ENCODE results near the gene ADORA1. TPM values are rescaled to one million over a fixed set of nuclear protein-coding genes. Genes with fewer than 3 reads are reported as not detected.

Gene ADORA1
- polyA plus RNA-seq, 1 experiment: 2.4 TPM

DNA sequence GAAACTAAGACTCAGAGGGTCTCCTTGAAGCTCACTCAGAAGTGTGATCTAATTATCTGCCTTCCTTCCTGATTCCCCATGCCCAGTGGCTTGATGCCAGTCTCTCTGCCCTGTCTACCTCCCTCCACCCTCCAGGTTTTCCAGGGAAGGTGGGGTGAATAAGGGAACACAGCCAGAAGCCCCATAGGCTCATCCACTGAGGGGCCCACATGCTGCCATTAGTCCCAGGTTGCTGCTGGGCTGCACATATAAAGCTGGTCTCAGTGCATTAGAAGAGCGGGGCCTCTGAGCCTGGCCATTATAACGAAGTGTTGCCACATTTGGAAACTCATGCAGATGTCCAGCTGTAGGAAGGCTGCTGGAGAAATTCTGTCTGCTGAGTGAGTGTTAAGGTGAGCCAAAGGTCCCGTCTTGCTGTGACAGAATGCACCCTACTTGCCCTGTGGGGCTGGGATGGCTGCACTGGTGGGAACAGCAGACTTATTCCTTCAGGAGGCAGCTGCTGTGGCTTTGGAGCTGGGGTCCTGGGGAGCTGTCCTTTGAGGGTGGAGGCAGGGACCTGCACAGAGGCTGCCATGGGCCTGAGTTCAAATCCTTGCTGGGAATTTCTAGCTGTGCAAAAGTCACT lies 2.9 kb downstream of the ADORA1 start:
- ChIA-PET CTCF (interaction anchor here (0.8 to 7.1 kb wide), 6 partner anchors 9 to 139 kb away, joined by 3 to 67 read pairs (median 4); no protein-coding TSS in a partner anchor), POLR2A (no interaction called here)
- TF ChIP-seq, protein P1, sequence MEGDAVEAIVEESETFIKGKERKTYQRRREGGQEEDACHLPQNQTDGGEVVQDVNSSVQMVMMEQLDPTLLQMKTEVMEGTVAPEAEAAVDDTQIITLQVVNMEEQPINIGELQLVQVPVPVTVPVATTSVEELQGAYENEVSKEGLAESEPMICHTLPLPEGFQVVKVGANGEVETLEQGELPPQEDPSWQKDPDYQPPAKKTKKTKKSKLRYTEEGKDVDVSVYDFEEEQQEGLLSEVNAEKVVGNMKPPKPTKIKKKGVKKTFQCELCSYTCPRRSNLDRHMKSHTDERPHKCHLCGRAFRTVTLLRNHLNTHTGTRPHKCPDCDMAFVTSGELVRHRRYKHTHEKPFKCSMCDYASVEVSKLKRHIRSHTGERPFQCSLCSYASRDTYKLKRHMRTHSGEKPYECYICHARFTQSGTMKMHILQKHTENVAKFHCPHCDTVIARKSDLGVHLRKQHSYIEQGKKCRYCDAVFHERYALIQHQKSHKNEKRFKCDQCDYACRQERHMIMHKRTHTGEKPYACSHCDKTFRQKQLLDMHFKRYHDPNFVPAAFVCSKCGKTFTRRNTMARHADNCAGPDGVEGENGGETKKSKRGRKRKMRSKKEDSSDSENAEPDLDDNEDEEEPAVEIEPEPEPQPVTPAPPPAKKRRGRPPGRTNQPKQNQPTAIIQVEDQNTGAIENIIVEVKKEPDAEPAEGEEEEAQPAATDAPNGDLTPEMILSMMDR (IDR thresholded peaks at IDR 0.05; ENCODE audit: insufficient read depth, low read depth, low read length): no peak
- H3K27me3 ChIP-seq (ENCODE audit: control insufficient read depth, insufficient read depth, low read length): no peaks in the 10 kb centered on the region
- H3K36me3 ChIP-seq (ENCODE audit: control insufficient read depth, insufficient read depth, low read length): no peaks in the 10 kb centered on the region
- DNase-seq (ENCODE audit: low read depth): no peak
- no peak overlapping the region for H3K4me3 ChIP-seq (ENCODE audit: low read depth, low read length)

DNA sequence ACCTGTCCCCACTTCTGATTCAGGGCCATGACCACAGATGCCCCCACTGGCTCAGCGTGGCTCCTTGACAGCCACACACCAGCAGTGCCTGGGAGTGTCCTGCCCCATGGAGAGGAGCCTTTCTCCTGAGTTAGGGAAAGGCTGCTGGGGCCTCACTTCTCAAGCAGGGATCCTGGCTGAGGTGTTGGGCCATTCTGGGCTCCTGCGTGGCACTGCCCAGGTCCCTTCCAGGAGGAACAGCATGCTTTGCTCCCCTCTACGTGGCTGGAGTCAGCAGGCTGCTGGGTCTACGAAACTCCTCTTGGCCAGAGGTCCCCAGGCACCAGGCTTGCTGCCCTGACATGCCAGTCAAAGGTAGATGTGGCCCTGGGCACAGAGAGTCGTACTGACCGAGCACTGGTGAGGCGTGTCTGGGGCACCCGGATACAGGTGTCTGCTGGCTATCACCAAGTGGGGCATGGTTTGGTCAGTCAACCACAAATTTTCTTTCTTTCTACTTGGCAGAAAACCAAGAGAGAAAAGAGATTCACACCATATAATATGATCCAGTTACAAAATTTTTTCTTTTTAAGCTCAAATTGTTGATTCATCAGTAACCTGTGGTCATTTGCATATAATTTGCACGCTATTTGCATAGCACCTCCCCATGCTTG lies 4.1 kb downstream of the ADORA1 start:
- ChIA-PET POLR2A (no interaction called here), CTCF (interaction anchor here (1.2 to 7.1 kb wide), 6 partner anchors 9 to 84 kb away, joined by 3 to 67 read pairs (median 11); no protein-coding TSS in a partner anchor)
- no peaks in the 10 kb centered on the region for H3K27me3 ChIP-seq (ENCODE audit: control insufficient read depth, insufficient read depth, low read length)
- H3K4me3 ChIP-seq (ENCODE audit: low read depth, low read length): no peak overlapping the region
- no peaks in the 10 kb centered on the region for H3K36me3 ChIP-seq (ENCODE audit: control insufficient read depth, insufficient read depth, low read length)
- DNase-seq (ENCODE audit: low read depth): no peak
- TF ChIP-seq, protein P1 (IDR thresholded peaks at IDR 0.05; ENCODE audit: insufficient read depth, low read depth, low read length): no peak

DNA sequence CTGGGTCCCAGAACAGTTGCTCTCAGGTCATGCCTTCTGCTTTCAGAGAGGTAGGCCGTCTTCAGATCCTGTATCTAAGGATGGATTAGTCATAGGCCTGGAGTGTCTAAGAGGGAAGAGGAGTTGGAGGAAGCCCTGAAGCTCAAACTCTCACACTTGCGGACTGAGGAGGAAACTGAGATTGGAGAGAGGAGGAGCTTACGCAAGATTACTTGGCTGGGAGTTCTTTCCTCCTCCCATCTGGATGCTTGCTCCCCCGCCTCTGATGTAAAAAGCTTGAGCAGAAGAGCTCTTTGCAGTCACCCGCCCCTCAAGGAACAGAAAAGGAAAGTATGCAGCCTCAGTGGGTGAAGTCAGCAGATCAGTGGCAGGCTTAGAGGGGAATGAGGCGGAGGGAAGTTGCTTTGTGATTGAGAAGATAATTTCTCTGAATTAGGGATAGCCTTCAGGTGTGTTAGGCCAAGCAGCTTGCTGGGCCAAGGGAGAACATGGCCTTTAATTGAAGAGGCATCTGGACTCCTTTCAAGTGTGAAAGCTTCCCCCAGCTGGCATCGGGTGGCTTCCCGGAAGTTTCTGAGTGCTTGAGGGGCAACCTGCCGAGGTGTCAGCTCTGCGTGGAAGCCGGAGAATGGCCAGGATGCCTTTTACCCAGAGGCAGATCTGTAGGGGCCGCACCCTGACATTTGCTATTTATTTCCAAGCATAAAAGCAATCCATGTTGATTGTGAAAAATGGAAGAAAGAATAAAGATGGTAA lies 6.6 kb downstream of the ADORA1 start:
- Histone ChIP-seq H3K4me3 (ENCODE audit: low read depth, low read length) (no peak overlapping the region), H3K36me3 (ENCODE audit: control insufficient read depth, insufficient read depth, low read length) (no peaks in the 10 kb centered on the region), H3K27me3 (ENCODE audit: control insufficient read depth, insufficient read depth, low read length) (no peaks in the 10 kb centered on the region)
- ChIA-PET CTCF (interaction anchor here (0.9 to 6.0 kb wide), 7 partner anchors 16 to 135 kb away, joined by 4 to 34 read pairs (median 8); no protein-coding TSS in a partner anchor), POLR2A (no interaction called here)
- no peak for DNase-seq (ENCODE audit: low read depth)
- TF ChIP-seq, protein P1 (IDR thresholded peaks at IDR 0.05; ENCODE audit: insufficient read depth, low read depth, low read length): no peak

DNA sequence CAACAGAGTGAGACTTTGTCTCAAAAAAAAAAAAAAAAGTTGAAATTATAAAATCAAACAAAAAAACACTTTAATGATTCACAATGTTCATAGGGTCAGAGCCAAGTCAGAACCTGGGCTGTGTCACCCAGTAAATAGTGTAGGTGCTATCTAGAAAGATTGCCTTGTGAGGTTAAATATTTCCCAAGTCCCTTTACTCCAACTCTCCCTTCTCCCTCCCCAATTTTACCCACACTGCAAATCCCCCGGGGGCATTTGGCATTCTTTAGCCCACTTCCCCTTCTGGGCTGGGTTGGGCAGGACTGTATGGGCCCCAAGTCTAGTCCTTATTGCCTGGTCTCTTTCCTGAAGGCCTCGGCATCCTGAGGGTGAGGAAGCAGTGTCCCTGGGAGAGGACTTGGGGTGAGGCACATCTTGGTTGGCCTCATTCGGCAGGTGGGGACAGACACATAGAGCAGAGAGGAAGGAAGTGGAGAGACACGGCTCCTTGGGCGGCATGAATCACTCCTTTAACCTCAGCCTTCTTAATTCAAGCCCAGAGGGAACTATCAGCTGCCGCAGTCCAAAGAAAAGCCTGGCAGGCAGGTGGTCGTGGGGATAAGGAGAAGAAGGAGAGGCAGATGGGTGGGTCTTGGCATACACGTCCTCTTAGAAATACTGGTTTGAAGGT lies 8.2 kb downstream of the ADORA1 start:
- no peak for DNase-seq (ENCODE audit: low read depth)
- H3K4me3 ChIP-seq (ENCODE audit: low read depth, low read length): no peak overlapping the region
- ChIA-PET POLR2A (no interaction called here), CTCF (interaction anchor here (1.2 to 6.0 kb wide), 3 partner anchors 9 to 80 kb away, joined by 3 to 34 read pairs (median 4); no protein-coding TSS in a partner anchor)
- TF ChIP-seq, protein P1 (IDR thresholded peaks at IDR 0.05; ENCODE audit: insufficient read depth, low read depth, low read length): no peak
- no peaks in the 10 kb centered on the region for H3K36me3 ChIP-seq (ENCODE audit: control insufficient read depth, insufficient read depth, low read length)
- H3K27me3 ChIP-seq (ENCODE audit: control insufficient read depth, insufficient read depth, low read length): no peaks in the 10 kb centered on the region
